GM21619 (cell line): ENCODE results near the gene UBL5.
"Not testable (repeated sequence)": the region's sequence is repeated elsewhere in the genome, so short reads cannot be mapped to it uniquely, and the experiment has no call there.

Experiments
- ATAC-seq: cut with Tn5 transposase; IDR thresholded peaks from one replicate; pipeline ENCODE4 v1.9.1; 2021; ENCODE audit not compliant: unreplicated experiment

UBL5 gene

DNA sequence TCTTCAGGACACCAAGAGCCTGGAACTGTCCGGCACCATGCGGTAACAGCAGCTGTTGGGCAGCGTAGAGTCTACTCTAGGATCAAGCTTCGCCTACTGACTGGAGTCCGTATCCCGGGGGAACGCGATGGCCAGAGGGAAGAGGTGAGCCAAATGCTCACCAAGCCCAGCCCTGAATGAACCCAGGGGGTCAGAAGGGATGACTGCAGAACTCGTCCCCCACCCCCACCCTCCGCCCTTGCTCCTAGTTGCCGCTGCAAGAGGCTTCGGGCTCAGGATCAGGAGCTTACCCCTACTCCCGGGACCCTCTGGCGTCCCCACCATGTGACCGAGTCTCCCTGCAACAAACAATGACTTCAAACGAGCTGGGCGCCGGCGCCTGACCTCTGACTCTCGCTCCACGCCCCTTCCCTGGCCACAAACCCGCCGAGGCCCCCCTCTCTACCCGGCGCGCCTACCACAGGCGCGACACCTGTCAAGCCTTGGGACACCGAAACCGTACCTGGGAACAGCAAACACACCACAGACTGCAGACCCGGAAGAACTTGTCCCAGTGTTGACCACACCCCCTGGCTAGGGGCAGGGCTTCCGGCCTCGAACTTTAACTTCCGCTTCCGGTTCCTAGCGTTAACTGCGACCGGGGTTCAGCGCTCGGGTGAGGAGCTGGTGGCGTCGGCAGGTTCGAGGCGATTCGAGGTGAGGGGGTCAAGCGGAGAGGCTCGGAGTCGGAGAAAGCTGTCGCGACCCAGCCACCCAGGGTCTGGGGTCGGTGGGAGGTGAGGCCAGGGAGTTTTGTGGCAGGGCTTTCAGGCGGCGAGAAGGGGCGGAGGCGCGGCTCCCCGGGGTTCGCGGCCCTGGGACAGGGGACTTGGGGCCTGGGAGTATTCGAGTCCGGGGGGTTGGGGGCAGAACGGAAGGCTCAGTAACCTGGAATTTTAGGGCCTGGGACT lies at the start of gene UBL5:
Gene UBL5, plus strand, starts transcription at position 630 of the 950 bp plus-strand sequence. CDS start 420 bp downstream, outside the sequence.
- peak; percentile 85 for ATAC-seq

DNA sequence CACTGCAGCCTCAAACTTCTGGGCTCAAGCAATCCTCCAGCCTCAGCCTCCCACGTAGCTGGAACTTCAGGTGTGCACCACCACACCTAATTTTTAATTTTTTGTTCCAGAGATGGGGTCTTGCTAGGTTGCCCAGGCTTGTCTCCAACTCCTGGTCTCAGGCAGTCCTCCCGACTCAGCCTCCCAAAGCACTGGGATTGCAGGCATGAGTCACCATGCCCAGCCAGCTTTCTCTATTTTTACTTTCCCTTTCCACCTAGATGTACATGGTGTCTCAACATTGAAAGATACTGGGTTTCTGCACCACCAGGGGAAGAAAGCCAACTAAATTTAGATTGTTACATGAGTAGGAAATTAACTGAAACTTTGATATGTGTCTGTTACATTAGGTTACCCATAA lies 45.4 kb upstream of the UBL5 start:
- no peak for ATAC-seq

- not testable (repeated sequence) for ATAC-seq
Observed at GRCh38 chr19:9784163-9784496, 43.6 kb upstream of the UBL5 start.

DNA sequence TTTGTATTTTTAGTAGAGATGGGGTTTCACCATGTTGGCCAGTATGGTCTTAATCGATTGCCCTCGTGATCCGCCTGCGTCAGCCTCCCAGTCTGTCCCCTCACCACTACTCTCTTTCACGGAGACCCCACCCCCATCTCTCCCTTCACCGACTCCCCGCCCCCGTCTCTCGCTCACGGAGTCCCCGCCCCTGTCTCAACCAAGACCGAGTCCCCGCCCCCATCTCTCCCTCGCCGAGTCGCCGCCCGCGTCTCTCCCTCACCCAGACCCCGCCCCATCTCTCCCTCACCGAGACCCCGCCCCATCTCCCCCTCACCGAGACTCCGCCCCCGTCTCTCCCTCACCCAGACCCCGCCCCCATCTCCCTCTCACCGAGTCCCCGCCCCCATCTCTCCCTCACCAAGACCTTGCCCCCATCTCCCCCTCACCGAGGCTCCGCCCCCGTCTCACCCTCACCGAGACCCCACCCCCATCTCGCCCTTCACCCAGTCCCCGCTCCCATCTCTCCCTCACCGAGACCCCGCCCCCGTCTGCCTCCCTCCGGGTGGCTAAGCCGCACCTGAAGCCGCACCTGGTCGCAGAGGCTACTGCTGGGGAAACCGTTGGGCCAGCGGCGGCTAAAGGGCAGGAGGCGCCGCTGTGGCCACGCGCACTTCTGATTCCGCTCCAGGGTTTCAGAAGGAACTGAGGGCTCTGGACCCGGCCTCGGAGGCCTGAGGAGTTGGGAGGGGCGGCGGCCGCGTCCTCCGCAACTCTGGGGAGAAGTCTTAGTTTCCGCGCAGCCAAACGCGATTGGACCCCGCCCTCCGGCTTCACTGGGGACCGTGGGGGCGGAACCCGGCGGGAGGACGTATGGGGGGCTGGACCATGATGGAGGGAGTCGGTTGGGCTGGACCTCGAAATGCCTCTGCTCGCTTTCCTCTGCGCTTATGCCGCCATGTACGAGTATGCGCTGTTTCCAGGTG lies 42.1 kb upstream of the UBL5 start:
- peak; percentile 73 for ATAC-seq

GRCh38 chr19:9786342-9786741 lies 41.4 kb upstream of the UBL5 start:
- ATAC-seq, result no peak

GRCh38 chr19:9786819-9787218 lies 40.9 kb upstream of the UBL5 start:
- no peak for ATAC-seq

GRCh38 chr19:9788604-9789003 lies 39.1 kb upstream of the UBL5 start:
- not testable (repeated sequence) for ATAC-seq

DNA sequence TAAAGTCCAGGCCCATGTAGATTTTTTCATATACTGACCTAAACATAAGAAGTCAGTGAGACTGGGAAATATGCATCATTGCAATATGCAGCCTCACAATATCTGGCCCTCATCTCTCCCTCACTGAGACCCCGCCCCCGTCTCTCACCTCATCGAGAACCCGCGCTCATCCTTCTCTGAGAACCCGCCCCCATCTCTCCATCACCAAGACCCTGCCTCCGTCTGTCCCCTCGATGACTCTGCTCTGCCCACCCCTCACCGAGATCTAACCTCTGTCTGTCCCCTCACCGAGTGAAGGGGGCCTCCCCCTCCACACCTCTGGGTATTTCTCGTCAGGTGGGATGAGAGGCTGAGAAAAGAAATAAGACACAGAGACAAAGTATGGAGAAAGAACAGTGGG lies 38.7 kb upstream of the UBL5 start:
- ATAC-seq, result no peak

DNA sequence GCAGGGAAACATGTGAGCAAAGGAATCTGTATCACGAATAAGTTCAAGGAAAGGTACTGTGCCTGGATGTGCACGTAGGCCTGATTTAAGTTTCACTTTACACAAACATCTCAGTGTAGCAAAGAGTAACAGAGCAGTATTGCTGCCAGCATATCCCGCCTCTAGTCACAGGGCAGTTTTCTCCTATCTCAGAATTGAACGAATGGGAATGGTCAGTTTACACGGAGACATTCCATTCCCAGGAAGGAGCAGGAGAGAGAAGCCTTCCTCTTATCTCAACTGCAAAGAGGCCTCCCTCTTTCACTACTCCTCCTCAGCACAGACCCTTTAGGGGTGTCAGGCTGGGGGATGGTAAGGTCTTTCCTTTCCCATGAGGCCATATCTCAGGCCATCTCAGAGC lies 38.1 kb upstream of the UBL5 start:
- not testable (repeated sequence) for ATAC-seq

GRCh38 chr19:9791073-9791367 lies 36.7 kb upstream of the UBL5 start:
- not testable (repeated sequence) for ATAC-seq

- ATAC-seq, result peak; percentile 46
Observed at GRCh38 chr19:9791552-9792205, 36.0 kb upstream of the UBL5 start.

GRCh38 chr19:9792206-9793070 lies 35.3 kb upstream of the UBL5 start:
- ATAC-seq, result no peak

DNA sequence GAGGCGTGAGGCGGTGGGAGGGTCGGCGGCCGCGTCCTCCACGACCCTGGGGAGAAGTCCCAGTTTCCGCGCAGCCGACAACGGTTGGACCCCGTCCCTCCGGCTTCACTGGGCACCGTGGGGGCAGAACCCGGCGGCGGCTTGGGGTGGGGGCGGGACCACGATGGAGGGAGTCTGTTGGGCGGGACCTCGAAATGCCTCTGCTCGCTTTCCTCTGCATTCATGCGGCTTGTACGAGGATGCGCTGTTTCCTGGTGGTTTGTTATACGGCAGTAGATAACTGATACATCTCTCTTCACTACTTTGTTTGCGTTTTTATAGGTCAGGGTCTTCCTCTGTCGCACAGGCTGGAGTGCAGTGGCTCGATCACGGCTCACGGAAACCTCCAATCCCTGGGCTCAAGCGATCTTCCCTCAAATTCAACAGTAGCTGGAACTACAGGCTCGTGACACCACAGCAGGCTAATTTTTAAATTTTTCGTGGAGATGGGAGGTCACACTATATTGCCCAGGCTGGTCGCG lies 34.6 kb upstream of the UBL5 start:
- no peak for ATAC-seq

DNA sequence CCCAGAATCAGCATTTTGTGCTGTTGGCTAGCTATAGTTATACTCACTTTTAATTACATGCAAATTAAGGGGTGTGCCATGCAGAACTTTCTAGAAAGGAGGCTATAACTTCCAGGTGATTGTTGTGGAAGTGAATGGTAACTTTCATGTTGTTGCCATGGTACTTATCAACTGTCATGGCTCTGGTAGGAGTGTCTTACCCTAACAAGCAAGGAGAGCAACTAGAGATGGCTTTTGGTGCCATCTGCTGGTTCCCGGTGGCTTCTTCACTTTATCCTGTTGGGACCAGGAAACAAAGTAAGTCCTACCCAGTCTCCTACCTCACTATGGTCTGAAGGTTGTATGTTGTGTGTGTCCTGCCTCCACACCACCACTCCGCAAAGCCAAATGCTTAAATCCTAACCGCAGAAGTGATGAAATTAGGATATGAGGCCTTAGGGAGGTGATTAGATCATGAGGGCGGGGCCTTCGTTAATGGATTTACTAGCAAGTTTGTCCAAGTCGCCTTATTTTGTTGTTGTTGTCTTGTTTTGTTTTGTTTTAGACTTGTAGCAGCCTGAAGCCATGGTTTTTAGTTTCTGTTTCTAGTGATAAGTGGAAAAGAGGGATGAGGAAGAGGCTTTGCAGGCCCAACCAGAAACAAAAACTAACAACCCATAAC lies 31.5 kb upstream of the UBL5 start:
- no peak for ATAC-seq

GRCh38 chr19:9797871-9798270 lies 29.8 kb upstream of the UBL5 start:
- no peak for ATAC-seq

GRCh38 chr19:9799162-9799561 lies 28.6 kb upstream of the UBL5 start:
- ATAC-seq, result no peak

GRCh38 chr19:9801976-9802375 lies 25.7 kb upstream of the UBL5 start:
- ATAC-seq, result no peak

GRCh38 chr19:9806803-9807202 lies 20.9 kb upstream of the UBL5 start:
- ATAC-seq, result no peak
